Measurements from ENCODE around the gene GOT1.

GOT1 gene

DNA sequence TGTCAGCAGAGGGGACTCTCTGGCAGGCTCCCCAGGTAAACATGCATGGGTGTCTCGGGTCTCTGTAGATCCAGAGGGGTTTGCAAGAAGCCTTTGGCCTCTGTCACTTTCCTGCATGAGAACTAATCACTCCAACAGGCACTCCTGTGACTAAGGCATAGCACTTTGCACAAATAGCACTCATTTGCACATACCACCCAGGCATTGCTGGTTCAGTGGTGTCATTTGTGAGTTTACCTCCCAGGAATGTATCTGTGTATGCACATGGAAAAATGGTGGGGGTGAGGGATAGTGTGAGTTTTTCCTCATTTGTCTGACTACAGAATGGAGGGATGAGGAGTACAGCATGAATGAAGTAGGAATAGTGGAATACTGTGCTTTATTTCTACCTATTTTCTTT lies 61.8 kb downstream of the GOT1 start:
- no peak overlapping the region for H3K27ac ChIP-seq (ENCODE audit: extremely low read depth, low read depth, low read length)
- H3K4me3 ChIP-seq (ENCODE audit: low read depth, low read length) = no peak overlapping the region
- TF ChIP-seq GLIS1 (tag by site-specific recombination; IDR thresholded peaks at IDR 0.05) (0 out of 2 replicates have a peak, but pooled peaks have one; percentile 27), OSR2 (tag by site-specific recombination; IDR thresholded peaks at IDR 0.05) (no peak)
- H3K9me3 ChIP-seq (ENCODE audit: control insufficient read depth, insufficient read depth, low read depth, low read length) = no peaks in the 10 kb centered on the region
- H3K4me1 ChIP-seq (ENCODE audit: control insufficient read depth, insufficient read depth, low read length) = no peaks in the 10 kb centered on the region
- H3K36me3 ChIP-seq (ENCODE audit: control insufficient read depth in 2 of 2, insufficient read depth in 1 of 2, low read length in 2 of 2) = peaks cover 0 to 6% of the 10 kb centered on the region in 2 experiments; a peak in 2 of 3 replicates
- CTCF ChIA-PET = interaction anchor here (1.5 kb wide), 1 partner anchor 9 kb away, joined by 5 read pairs; no protein-coding TSS in a partner anchor
- POLR2A ChIA-PET = no interaction called here

DNA sequence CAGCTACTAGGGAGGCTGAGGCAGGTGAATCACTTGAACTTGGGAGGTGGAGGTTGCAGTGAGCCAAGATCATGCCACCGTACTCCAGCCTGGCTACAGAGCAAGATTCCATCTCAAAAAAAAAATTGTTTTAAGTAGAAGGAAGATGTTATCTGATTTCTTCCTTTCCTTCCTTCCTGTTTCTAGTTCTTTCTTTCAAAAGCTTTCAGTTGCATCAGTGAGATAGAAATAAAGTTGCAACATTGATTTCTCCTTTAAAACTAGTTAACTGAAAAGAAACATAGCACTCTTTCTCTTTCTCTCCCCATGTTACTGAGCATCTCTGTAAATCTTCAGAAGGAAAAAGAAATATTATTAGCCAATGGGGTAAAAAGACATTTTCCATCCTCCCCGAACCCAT lies 63.8 kb downstream of the GOT1 start:
- Histone ChIP-seq H3K4me1 (ENCODE audit: control insufficient read depth, insufficient read depth, low read length) (no peaks in the 10 kb centered on the region), H3K9me3 (ENCODE audit: control insufficient read depth, insufficient read depth, low read depth, low read length) (no peaks in the 10 kb centered on the region), H3K27ac (ENCODE audit: extremely low read depth, low read depth, low read length) (no peak overlapping the region), H3K36me3 (ENCODE audit: control insufficient read depth in 2 of 2, insufficient read depth in 1 of 2, low read length in 2 of 2) (peaks cover 0 to 6% of the 10 kb centered on the region in 2 experiments; a peak in 2 of 3 replicates), H3K4me3 (ENCODE audit: low read depth, low read length) (no peak overlapping the region)
- ChIA-PET POLR2A (no interaction called here), CTCF (no interaction called here)
- TF ChIP-seq, protein P1, sequence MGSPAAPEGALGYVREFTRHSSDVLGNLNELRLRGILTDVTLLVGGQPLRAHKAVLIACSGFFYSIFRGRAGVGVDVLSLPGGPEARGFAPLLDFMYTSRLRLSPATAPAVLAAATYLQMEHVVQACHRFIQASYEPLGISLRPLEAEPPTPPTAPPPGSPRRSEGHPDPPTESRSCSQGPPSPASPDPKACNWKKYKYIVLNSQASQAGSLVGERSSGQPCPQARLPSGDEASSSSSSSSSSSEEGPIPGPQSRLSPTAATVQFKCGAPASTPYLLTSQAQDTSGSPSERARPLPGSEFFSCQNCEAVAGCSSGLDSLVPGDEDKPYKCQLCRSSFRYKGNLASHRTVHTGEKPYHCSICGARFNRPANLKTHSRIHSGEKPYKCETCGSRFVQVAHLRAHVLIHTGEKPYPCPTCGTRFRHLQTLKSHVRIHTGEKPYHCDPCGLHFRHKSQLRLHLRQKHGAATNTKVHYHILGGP (tag by site-specific recombination; IDR thresholded peaks at IDR 0.05) = no peak
- TF ChIP-seq ZXDB (tag by site-specific recombination; IDR thresholded peaks at IDR 0.05) = no peak
- TF ChIP-seq, protein P2, sequence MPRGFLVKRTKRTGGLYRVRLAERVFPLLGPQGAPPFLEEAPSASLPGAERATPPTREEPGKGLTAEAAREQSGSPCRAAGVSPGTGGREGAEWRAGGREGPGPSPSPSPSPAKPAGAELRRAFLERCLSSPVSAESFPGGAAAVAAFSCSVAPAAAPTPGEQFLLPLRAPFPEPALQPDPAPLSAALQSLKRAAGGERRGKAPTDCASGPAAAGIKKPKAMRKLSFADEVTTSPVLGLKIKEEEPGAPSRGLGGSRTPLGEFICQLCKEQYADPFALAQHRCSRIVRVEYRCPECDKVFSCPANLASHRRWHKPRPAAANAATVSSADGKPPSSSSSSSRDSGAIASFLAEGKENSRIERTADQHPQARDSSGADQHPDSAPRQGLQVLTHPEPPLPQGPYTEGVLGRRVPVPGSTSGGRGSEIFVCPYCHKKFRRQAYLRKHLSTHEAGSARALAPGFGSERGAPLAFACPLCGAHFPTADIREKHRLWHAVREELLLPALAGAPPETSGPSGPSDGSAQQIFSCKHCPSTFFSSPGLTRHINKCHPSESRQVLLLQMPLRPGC (tag by site-specific recombination; IDR thresholded peaks at IDR 0.05) = no peak
- no peak for TF ChIP-seq BCL11B (tag by site-specific recombination; IDR thresholded peaks at IDR 0.05; ENCODE audit: low read depth)

DNA sequence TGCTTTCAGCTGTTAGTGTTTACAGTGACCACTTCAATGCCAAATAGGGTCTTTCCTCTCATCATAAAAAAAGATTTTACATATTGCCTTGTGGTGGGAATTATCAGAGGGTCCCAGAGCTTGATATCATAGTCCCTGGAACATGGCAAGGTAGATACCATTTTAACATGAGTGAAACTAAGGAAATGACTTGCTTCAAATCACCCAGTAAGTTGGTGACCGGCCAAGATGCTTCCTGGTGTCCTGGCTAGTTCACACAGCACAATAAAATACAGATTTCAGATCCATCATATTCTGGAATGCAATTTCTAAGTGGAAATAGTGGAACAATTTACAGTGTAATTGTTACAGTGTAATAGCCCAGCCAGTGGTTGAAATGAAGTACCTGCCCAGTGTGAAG lies 64.7 kb downstream of the GOT1 start:
- no peak for TF ChIP-seq ZNF146 (tag by site-specific recombination; IDR thresholded peaks at IDR 0.05)
- TF ChIP-seq ZNF350 (tag by site-specific recombination; IDR thresholded peaks at IDR 0.05) = no peak
- TF ChIP-seq ZNF660 (tag by site-specific recombination; IDR thresholded peaks at IDR 0.05) = no peak
- TF ChIP-seq YY2 (tag by site-specific recombination; IDR thresholded peaks at IDR 0.05) = no peak
- TF ChIP-seq, protein P3, sequence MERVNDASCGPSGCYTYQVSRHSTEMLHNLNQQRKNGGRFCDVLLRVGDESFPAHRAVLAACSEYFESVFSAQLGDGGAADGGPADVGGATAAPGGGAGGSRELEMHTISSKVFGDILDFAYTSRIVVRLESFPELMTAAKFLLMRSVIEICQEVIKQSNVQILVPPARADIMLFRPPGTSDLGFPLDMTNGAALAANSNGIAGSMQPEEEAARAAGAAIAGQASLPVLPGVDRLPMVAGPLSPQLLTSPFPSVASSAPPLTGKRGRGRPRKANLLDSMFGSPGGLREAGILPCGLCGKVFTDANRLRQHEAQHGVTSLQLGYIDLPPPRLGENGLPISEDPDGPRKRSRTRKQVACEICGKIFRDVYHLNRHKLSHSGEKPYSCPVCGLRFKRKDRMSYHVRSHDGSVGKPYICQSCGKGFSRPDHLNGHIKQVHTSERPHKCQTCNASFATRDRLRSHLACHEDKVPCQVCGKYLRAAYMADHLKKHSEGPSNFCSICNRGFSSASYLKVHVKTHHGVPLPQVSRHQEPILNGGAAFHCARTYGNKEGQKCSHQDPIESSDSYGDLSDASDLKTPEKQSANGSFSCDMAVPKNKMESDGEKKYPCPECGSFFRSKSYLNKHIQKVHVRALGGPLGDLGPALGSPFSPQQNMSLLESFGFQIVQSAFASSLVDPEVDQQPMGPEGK (tag by site-specific recombination; IDR thresholded peaks at IDR 0.05) = no peak
- no peak for TF ChIP-seq ZNF274 (IDR thresholded peaks at IDR 0.05; ENCODE audit: low read length)
- TF ChIP-seq ZNF274 (tag by site-specific recombination; IDR thresholded peaks at IDR 0.05; ENCODE audit: borderline replicate concordance) = no peak
- TF ChIP-seq ZFP41 (tag by site-specific recombination; IDR thresholded peaks at IDR 0.05; ENCODE audit: borderline replicate concordance) = no peak
- H3K4me3 ChIP-seq (ENCODE audit: low read depth, low read length) = no peak overlapping the region
- H3K36me3 ChIP-seq (ENCODE audit: control insufficient read depth in 2 of 2, insufficient read depth in 1 of 2, low read length in 2 of 2) = peaks cover 0 to 6% of the 10 kb centered on the region in 2 experiments; a peak in 2 of 3 replicates
- POLR2A ChIA-PET = interaction anchor here (0.5 kb wide), 1 partner anchor 15 kb away, joined by 3 read pairs; no protein-coding TSS in a partner anchor
- H3K27ac ChIP-seq (ENCODE audit: extremely low read depth, low read depth, low read length) = no peak overlapping the region
- H3K4me1 ChIP-seq (ENCODE audit: control insufficient read depth, insufficient read depth, low read length) = no peaks in the 10 kb centered on the region
- H3K9me3 ChIP-seq (ENCODE audit: control insufficient read depth, insufficient read depth, low read depth, low read length) = no peaks in the 10 kb centered on the region
- CTCF ChIA-PET = no interaction called here
